HepG2 (cell line): Measurements from ENCODE around the gene AMTN. TPM values are rescaled to one million over a fixed set of nuclear protein-coding genes. Genes with fewer than 3 reads are reported as not detected.

Experiments used
- ATAC-seq: fragments of 200-7000 bp; cut with Tn5 transposase; 3 replicates; pipeline ENCODE4 v1.9.1; 2020; ENCODE audit warnings: mild to moderate bottlenecking, moderate library complexity
- BruUV-seq: library from RNA; stranded (reverse); fragments of 400-500 nt; replicated peaks from 2 replicates; lab custom pipeline; 2021; lab: Mats Ljungman, UMichigan
- CTCF ChIA-PET: fragments of 300-600 bp; formaldehyde crosslinking; extraction: SDS; loops from one replicate; lab custom pipeline; 2021; ENCODE audit warnings: low total read pairs, inconsistent platforms, low intra/inter-chr PET ratio; lab: Yijun Ruan, JAX
- POLR2A ChIA-PET: fragments of 350-600 bp; sonication (Branson Sonifier 250); formaldehyde crosslinking; loops from one replicate; lab custom pipeline; 2020; ENCODE audit warnings: antibody characterized with exemption, inconsistent platforms; lab: Yijun Ruan, JAX
- DNase-seq: peaks from one replicate; pipeline ENCODE4 v3.0.0-alpha.2; 2015; ENCODE audit warnings: low spot score
- FAIRE-seq: peaks from 3 replicates; lab custom pipeline; 2011; peaks lifted over from hg19 to GRCh38; lab: Jason Lieb, UNC
- H2AFZ ChIP-seq: one replicate; pipeline ENCODE4 v1.6.1; 2011; ENCODE audit warnings: low read length, inconsistent platforms
- H3K27ac ChIP-seq: fragments of 300-600 bp; 3 replicates; pipeline ENCODE4 v1.8.0; 2011; ENCODE audit warnings: mixed run types, mild to moderate bottlenecking, mixed read lengths, low read length, inconsistent platforms; ENCODE audit not compliant: insufficient read depth; ENCODE audit errors: extremely low read length
- H3K27me3 ChIP-seq, 2 experiments: fragments of 200-600 bp in 1 of 2; 2 replicates in 1 of 2; 3 replicates in 1 of 2; pipeline versions ENCODE4 v1.6.0 to v1.8.0; 2011; ENCODE audit warnings: low read length in 2 of 2, mild to moderate bottlenecking in 2 of 2, moderate library complexity in 2 of 2, inconsistent platforms in 1 of 2; ENCODE audit not compliant: insufficient read depth in 2 of 2, control insufficient read depth in 1 of 2
- H3K36me3 ChIP-seq, 2 experiments: fragments of 200-600 bp in 1 of 2; replicated peaks in 1 of 2; 2 replicates in 1 of 2; 3 replicates in 1 of 2; pipeline versions ENCODE4 v1.5.1 to v1.8.0; 2011; ENCODE audit warnings: low read length in 2 of 2, inconsistent platforms in 1 of 2; ENCODE audit not compliant: insufficient read depth in 2 of 2, control insufficient read depth in 1 of 2
- H3K4me1 ChIP-seq: 2 replicates; pipeline ENCODE4 v1.5.1; 2012; ENCODE audit warnings: low read length, inconsistent platforms; ENCODE audit not compliant: insufficient read depth
- H3K4me2 ChIP-seq: 2 replicates; pipeline ENCODE4 v1.6.0; 2011; ENCODE audit warnings: low read depth, low read length, inconsistent platforms
- H3K4me3 ChIP-seq, 3 experiments: fragments of 200-600 bp in 1 of 3; sonication (generic), shearing (Covaris generic) in 1 of 3; replicated peaks in 1 of 3; 2 replicates each; pipeline ENCODE4 v1.5.1; 2011 to 2016; ENCODE audit warnings: low read length in 3 of 3, inconsistent platforms in 2 of 3, low read depth in 2 of 3, mild to moderate bottlenecking in 2 of 3, control low read depth in 1 of 3, mixed read lengths in 1 of 3; ENCODE audit not compliant: insufficient read depth in 1 of 3
- H3K79me2 ChIP-seq: one replicate; pipeline ENCODE4 v1.6.1; 2011; ENCODE audit warnings: low read length, inconsistent platforms; ENCODE audit not compliant: insufficient read depth
- H3K9ac ChIP-seq: 2 replicates; pipeline ENCODE4 v1.6.0; 2011; ENCODE audit warnings: mild to moderate bottlenecking, low read depth, low read length, inconsistent platforms; ENCODE audit not compliant: insufficient read depth
- H3K9me3 ChIP-seq: 2 replicates; pipeline ENCODE4 v1.5.1; 2012; ENCODE audit warnings: mild to moderate bottlenecking, low read length
- H4K20me1 ChIP-seq: 2 replicates; pipeline ENCODE4 v1.6.0; 2011; ENCODE audit warnings: inconsistent platforms, mild to moderate bottlenecking, low read length, moderate library complexity; ENCODE audit not compliant: insufficient read depth
- ARID3A ChIP-seq: IDR thresholded peaks from 2 replicates; pipeline ENCODE4 v1.6.1; 2012; ENCODE audit warnings: low read depth, low read length, improper control_type of control experiment
- BCL6 ChIP-seq: IDR thresholded peaks from 2 replicates; pipeline ENCODE4 v1.6.1; 2016; ENCODE audit warnings: missing genetic modification reagents, missing compliant biosample characterization
- DNMT3B ChIP-seq: conservative IDR thresholded peaks from 2 replicates; pipeline ENCODE4 v1.6.1; 2016; ENCODE audit warnings: missing biosample characterization, control low read depth
- ELF4 ChIP-seq: sonication (generic); formaldehyde crosslinking; IDR thresholded peaks from 2 replicates; pipeline ENCODE4 v1.5.0; 2020; ENCODE audit warnings: missing genetic modification reagents, mild to moderate bottlenecking, moderate library complexity, borderline replicate concordance
- KDM4B ChIP-seq: sonication (generic); formaldehyde crosslinking; IDR thresholded peaks from 2 replicates; pipeline ENCODE4 v1.4.0; 2020; ENCODE audit warnings: missing genetic modification reagents
- MXD1 ChIP-seq: sonication (generic); formaldehyde crosslinking; IDR thresholded peaks from 2 replicates; pipeline ENCODE4 v1.4.0; 2020; ENCODE audit warnings: mild to moderate bottlenecking, missing genetic modification reagents
- MXD4 ChIP-seq: IDR thresholded peaks from 2 replicates; pipeline ENCODE4 v1.6.1; 2016; ENCODE audit warnings: mild to moderate bottlenecking, missing biosample characterization, missing genetic modification reagents
- SETDB1 ChIP-seq: sonication (generic); formaldehyde crosslinking; IDR thresholded peaks from 2 replicates; pipeline ENCODE4 v1.5.1; 2020; ENCODE audit warnings: missing genetic modification reagents, mild to moderate bottlenecking, borderline replicate concordance
- SOX5 ChIP-seq: IDR thresholded peaks from 2 replicates; pipeline ENCODE4 v1.6.1; 2016; ENCODE audit warnings: borderline replicate concordance
- ZNF24 ChIP-seq: fragments of 450-650 bp; IDR thresholded peaks from 2 replicates; pipeline ENCODE4 v1.6.1; 2017; ENCODE audit warnings: antibody characterized with exemption, mild to moderate bottlenecking
- ZNF280D ChIP-seq: sonication (generic); formaldehyde crosslinking; IDR thresholded peaks from 2 replicates; pipeline ENCODE4 v1.5.1; 2020; ENCODE audit warnings: mild to moderate bottlenecking, missing genetic modification reagents
- ZNF367 ChIP-seq: sonication (generic); formaldehyde crosslinking; IDR thresholded peaks from 2 replicates; pipeline ENCODE4 v1.4.0; 2020; ENCODE audit warnings: missing genetic modification reagents, borderline replicate concordance
- ZNF512B ChIP-seq: sonication (generic); formaldehyde crosslinking; IDR thresholded peaks from 2 replicates; pipeline ENCODE4 v1.5.1; 2020; ENCODE audit warnings: missing genetic modification reagents, mild to moderate bottlenecking, borderline replicate concordance
- ZNF605 ChIP-seq: sonication (generic); formaldehyde crosslinking; IDR thresholded peaks from 2 replicates; pipeline ENCODE4 v1.8.0; 2022; ENCODE audit warnings: mild to moderate bottlenecking, missing genetic modification reagents
- ZNF770 ChIP-seq: sonication (generic); formaldehyde crosslinking; IDR thresholded peaks from 2 replicates; pipeline ENCODE4 v1.5.0; 2020; ENCODE audit warnings: mild to moderate bottlenecking, missing genetic modification reagents
- WGBS: methylation state at CpG from one replicate; pipeline ENCODE4 v1.1.6; 2017; ENCODE audit warnings: low lambda C conversion rate; 5-methylcytosine and 5-hydroxymethylcytosine counted together
- in situ Hi-C: cut with HindIII; loops from 2 replicates; pipeline ENCODE4 v1.10.0; 2017; ENCODE audit warnings: low pct_unique_long_range_greater_than_20kb; ENCODE audit not compliant: extremely low pct_ligation_motif_present
- intact Hi-C: fragments of 100-400 bp; cut with micrococcal nuclease; formaldehyde crosslinking; loops from one replicate; pipeline ENCODE4 v1.10.0; 2022; ENCODE audit not compliant: unreplicated experiment
- polyA plus RNA-seq, 8 experiments: library from polyadenylated mRNA; depleted of rRNA in 3 of 8; stranded (reverse) in 7 of 8; unstranded in 1 of 8; fragments of >200 nt; fragmentation: Illumina TruSeq in 4 of 8; extraction: Trizol in 4 of 8; gene quantifications; 2 replicates each; pipeline versions ENCODE4 v1.2.1 to v1.2.3, GENCODE V29; 2011 to 2016; ENCODE audit warnings: low read depth in 4 of 8, missing spikeins in 1 of 8, mixed read lengths in 1 of 8; ENCODE audit not compliant: insufficient read depth in 1 of 8
- total RNA-seq, 5 experiments: library from RNA; depleted of rRNA; stranded (reverse); fragments of >200 nt; fragmentation: Illumina TruSeq; extraction: Trizol; gene quantifications; 2 replicates each; pipeline ENCODE4 v1.2.3, GENCODE V29; 2016; ENCODE audit warnings: low read depth in 1 of 5

Gene AMTN
- total and polyA plus RNA-seq, 2 of the 13 experiments (the other 11 are each of a cell fraction or from before 2014, with no cell fraction given), result 0.15 TPM; not detected in 1

GRCh38 chr4:70559924-70560323 lies 41.6 kb downstream of the AMTN start:
- no TSS peak for BruUV-seq
- FAIRE-seq, result peak; percentile 68
- POLR2A ChIA-PET, result no interaction called here
- TF ChIP-seq DNMT3B (CRISPR knock-in tag) (no peak), ZNF770 (CRISPR knock-in tag) (no peak), SETDB1 (CRISPR knock-in tag) (no peak), ARID3A (peak; percentile 35; the same call in 1 of the 2 replicates), MXD1 (CRISPR knock-in tag) (no peak), BCL6 (CRISPR knock-in tag) (peak; percentile 97), SOX5 (CRISPR knock-in tag) (peak; percentile 76; the same call in 1 of the 2 replicates), ZNF605 (CRISPR knock-in tag) (no peak), ZNF512B (no peak), MXD4 (CRISPR knock-in tag) (no peak), ZNF367 (CRISPR knock-in tag) (no peak), ZNF280D (CRISPR knock-in tag) (no peak), ELF4 (no peak), ZNF24 (no peak), KDM4B (CRISPR knock-in tag) (no peak)

More at GRCh38 chr4:70559924-70560323, 41.6 kb downstream of the AMTN start:
- Histone ChIP-seq H2AFZ (no peak overlapping the region), H3K4me3 (no peak overlapping the region), H3K4me1 (peaks cover 29% of the 10 kb centered on the region), H3K27ac (no peak overlapping the region), H4K20me1 (no peaks in the 10 kb centered on the region), H3K27me3 (no peaks in the 10 kb centered on the region), H3K79me2 (no peaks in the 10 kb centered on the region), H3K36me3 (no peaks in the 10 kb centered on the region), H3K4me2 (no peak overlapping the region), H3K9ac (no peak overlapping the region), H3K9me3 (peaks cover 8% of the 10 kb centered on the region; the same call in 1 of the 2 replicates)
- intact Hi-C loops (loop anchor here (1.0 to 5.0 kb wide), 4 partner anchors 679 to 1243 kb away; no protein-coding TSS in a partner anchor), in situ Hi-C loops (no loop called here)
- 6% methylated on average over 1 of the region's 1 CpG for WGBS
- DNase-seq (peak; percentile 84), ATAC-seq (peak; percentile 56; the same call in 2 of the 3 replicates)
- CTCF ChIA-PET, result interaction anchor here (2.3 kb wide), 1 partner anchor 870 kb away, joined by 11 read pairs; no protein-coding TSS in a partner anchor
